Ovary (tissue), 9 donors: ENCODE results near the gene ZSCAN10. TPM values are rescaled to one million over a fixed set of nuclear protein-coding genes. Genes with fewer than 3 reads are reported as not detected.

Experiments used
- DNase-seq, 5 donors: peaks; one replicate each; pipeline ENCODE4 v3.0.0-alpha.2; 2019 to 2020
- H3K27ac ChIP-seq, 2 donors: fragments of 200-600 bp; one replicate each; pipeline versions ENCODE4 v1.5.1 to v1.8.0; 2019 to 2022
- H3K27me3 ChIP-seq: fragments of 200-600 bp; one replicate; pipeline ENCODE4 v1.8.0; 2022
- H3K36me3 ChIP-seq: fragments of 200-600 bp; sonication (generic); one replicate; pipeline ENCODE4 v1.5.1; 2019
- H3K4me1 ChIP-seq: one replicate; pipeline ENCODE4 v1.8.1; 2013; ENCODE audit warnings: mild to moderate bottlenecking, moderate library complexity; ENCODE audit not compliant: insufficient read depth
- H3K4me3 ChIP-seq: fragments of 200-600 bp; sonication (generic); one replicate; pipeline ENCODE4 v1.5.1; 2017
- H3K9me3 ChIP-seq, 2 donors: fragments of 200-600 bp in 1 of 2; sonication (generic) in 1 of 2; one replicate each; pipeline versions ENCODE4 v1.5.1 to v1.8.1; 2013 to 2019; ENCODE audit warnings: mild to moderate bottlenecking in 1 of 2, moderate library complexity in 1 of 2
- EP300 ChIP-seq: sonication (generic); formaldehyde crosslinking; IDR thresholded peaks from one replicate; pipeline ENCODE4 v1.6.1; 2017; ENCODE audit warnings: antibody characterized with exemption
- POLR2A ChIP-seq: fragments of 450-650 bp; IDR thresholded peaks from one replicate; pipeline ENCODE4 v1.6.1; 2017; ENCODE audit warnings: antibody characterized with exemption, mild to moderate bottlenecking, moderate library complexity
- WGBS, 3 donors: extraction: QIAGEN DNeasy Blood & Tissue Kit in 1 of 3; methylation state at CpG; one replicate each; pipeline versions ENCODE4 v1.1.5 to v1.1.7; 2013 to 2017; 5-methylcytosine and 5-hydroxymethylcytosine counted together
- intact Hi-C, 4 donors: fragments of 100-400 bp; cut with DNase I; formaldehyde crosslinking; loops; one replicate each; pipeline versions ENCODE4 v1.11.0 to v1.15.1; 2022 to 2023
- polyA plus RNA-seq, 2 donors: library from polyadenylated mRNA; stranded (reverse); fragments of 200-250 nt in 1 of 2; fragments of 350-450 nt in 1 of 2; fragmentation: Illumina TruSeq in 1 of 2; extraction: RNeasy Lipid Tissue Mini Kit (QIAGEN cat#74804) in 1 of 2; gene quantifications; one replicate each; pipeline ENCODE4 v1.2.3, GENCODE V29; 2013 to 2014
- total RNA-seq, 7 donors: library from RNA; depleted of rRNA in 2 of 7; stranded (reverse); fragments of >200 nt in 2 of 7; fragmentation: NEBNext Ultra II Directional in 3 of 7; extraction: Animal tissue kit (Norgen Biotek cat#: 25700) in 3 of 7; gene quantifications; one replicate each; pipeline versions ENCODE4 v1.1.0 to v1.2.4, GENCODE V29; 2016 to 2023
- TF ChIP-seq, protein P1 (sequence below), 3 donors: fragments of 450-650 bp in 2 of 3; fragments of 200-600 bp in 1 of 3; IDR thresholded peaks; one replicate each; pipeline versions ENCODE4 v1.5.1 to v1.8.0; 2016 to 2022; ENCODE audit warnings: antibody characterized with exemption in 3 of 3, mild to moderate bottlenecking in 1 of 3
- donor health status: DM: no; HTN: no; CAD: no; lungs with moderate emphysema.
- donor health status: DM: no; HTN: no; CAD: no.
- donor health status: Bipolar disorder and iron deficiency.
- donor health status: DM: yes; HTN: yes; CAD: no.
- donor health status: DM: no; HTN: no; CAD: no.
- donor health status: DM: yes; HTN: yes; CAD: no.

ZSCAN10 gene
- total and polyA plus RNA-seq, 9 donors = 0.06 to 0.69 (median 0.47) TPM; not detected in 6

GRCh38 chr16:3134338-3135125 lies 35.4 kb upstream of the ZSCAN10 start, which contains the start of gene ZNF213:
Gene ZNF213 (plus strand): TSS chr16:3135029. CDS start chr16:3137281, 2,252 bp downstream.
- TF ChIP-seq EP300 (no peak), POLR2A (peak; percentile 98)
- TF ChIP-seq, protein P1, sequence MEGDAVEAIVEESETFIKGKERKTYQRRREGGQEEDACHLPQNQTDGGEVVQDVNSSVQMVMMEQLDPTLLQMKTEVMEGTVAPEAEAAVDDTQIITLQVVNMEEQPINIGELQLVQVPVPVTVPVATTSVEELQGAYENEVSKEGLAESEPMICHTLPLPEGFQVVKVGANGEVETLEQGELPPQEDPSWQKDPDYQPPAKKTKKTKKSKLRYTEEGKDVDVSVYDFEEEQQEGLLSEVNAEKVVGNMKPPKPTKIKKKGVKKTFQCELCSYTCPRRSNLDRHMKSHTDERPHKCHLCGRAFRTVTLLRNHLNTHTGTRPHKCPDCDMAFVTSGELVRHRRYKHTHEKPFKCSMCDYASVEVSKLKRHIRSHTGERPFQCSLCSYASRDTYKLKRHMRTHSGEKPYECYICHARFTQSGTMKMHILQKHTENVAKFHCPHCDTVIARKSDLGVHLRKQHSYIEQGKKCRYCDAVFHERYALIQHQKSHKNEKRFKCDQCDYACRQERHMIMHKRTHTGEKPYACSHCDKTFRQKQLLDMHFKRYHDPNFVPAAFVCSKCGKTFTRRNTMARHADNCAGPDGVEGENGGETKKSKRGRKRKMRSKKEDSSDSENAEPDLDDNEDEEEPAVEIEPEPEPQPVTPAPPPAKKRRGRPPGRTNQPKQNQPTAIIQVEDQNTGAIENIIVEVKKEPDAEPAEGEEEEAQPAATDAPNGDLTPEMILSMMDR (IDR thresholded peaks at IDR 0.05) = no peak
- peak within 1 kb of the TSS; percentile 78 to 88 for H3K27ac ChIP-seq
- H3K4me3 ChIP-seq = peak within 1 kb of the TSS; percentile 92
- DNase-seq = peak; percentile 92 to 96 (median 94)
- H3K36me3 ChIP-seq = no peaks in the 10 kb centered on the region
- 0% methylated on average over 53 to 63 of the region's 63 CpGs for WGBS, 3 donors
- H3K27me3 ChIP-seq = no peaks in the 10 kb centered on the region
- peaks cover 2% of the 10 kb centered on the region for H3K4me1 ChIP-seq
- no peaks in the 10 kb centered on the region for H3K9me3 ChIP-seq
- intact Hi-C loops = no loop called here

GRCh38 chr16:3133844-3134243 lies 34.8 kb upstream of the ZSCAN10 start:
- no peaks in the 10 kb centered on the region for H3K27me3 ChIP-seq
- intact Hi-C loops = no loop called here
- H3K4me3 ChIP-seq = peak overlapping the region; percentile 92
- no peak for DNase-seq
- no peaks in the 10 kb centered on the region for H3K9me3 ChIP-seq
- WGBS, 3 donors = 5 to 11% (median 10%) methylated on average over 7 of the region's 7 CpGs
- TF ChIP-seq, protein P1 (IDR thresholded peaks at IDR 0.05) = no peak
- no peak for TF ChIP-seq POLR2A
- H3K36me3 ChIP-seq = no peaks in the 10 kb centered on the region
- peaks cover 5% of the 10 kb centered on the region for H3K4me1 ChIP-seq
- peak overlapping the region; percentile 78 to 88 for H3K27ac ChIP-seq

- TF ChIP-seq EP300 (no peak), POLR2A (no peak)
- TF ChIP-seq, protein P1 (IDR thresholded peaks at IDR 0.05) = peak in 1 of 3 donors; percentile 17
- no peaks in the 10 kb centered on the region for H3K9me3 ChIP-seq
- WGBS, 3 donors = 62 to 70% (median 64%) methylated on average over 12 of the region's 12 CpGs
- H3K4me3 ChIP-seq = no peak overlapping the region
- intact Hi-C loops = no loop called here
- no peak overlapping the region for H3K27ac ChIP-seq
- peaks cover 5% of the 10 kb centered on the region for H3K4me1 ChIP-seq
- no peaks in the 10 kb centered on the region for H3K27me3 ChIP-seq
- H3K36me3 ChIP-seq = no peaks in the 10 kb centered on the region
- DNase-seq = peak in 1 of 5 donors; percentile 36
Observed at GRCh38 chr16:3131755-3132377, 32.8 kb upstream of the ZSCAN10 start.

DNA sequence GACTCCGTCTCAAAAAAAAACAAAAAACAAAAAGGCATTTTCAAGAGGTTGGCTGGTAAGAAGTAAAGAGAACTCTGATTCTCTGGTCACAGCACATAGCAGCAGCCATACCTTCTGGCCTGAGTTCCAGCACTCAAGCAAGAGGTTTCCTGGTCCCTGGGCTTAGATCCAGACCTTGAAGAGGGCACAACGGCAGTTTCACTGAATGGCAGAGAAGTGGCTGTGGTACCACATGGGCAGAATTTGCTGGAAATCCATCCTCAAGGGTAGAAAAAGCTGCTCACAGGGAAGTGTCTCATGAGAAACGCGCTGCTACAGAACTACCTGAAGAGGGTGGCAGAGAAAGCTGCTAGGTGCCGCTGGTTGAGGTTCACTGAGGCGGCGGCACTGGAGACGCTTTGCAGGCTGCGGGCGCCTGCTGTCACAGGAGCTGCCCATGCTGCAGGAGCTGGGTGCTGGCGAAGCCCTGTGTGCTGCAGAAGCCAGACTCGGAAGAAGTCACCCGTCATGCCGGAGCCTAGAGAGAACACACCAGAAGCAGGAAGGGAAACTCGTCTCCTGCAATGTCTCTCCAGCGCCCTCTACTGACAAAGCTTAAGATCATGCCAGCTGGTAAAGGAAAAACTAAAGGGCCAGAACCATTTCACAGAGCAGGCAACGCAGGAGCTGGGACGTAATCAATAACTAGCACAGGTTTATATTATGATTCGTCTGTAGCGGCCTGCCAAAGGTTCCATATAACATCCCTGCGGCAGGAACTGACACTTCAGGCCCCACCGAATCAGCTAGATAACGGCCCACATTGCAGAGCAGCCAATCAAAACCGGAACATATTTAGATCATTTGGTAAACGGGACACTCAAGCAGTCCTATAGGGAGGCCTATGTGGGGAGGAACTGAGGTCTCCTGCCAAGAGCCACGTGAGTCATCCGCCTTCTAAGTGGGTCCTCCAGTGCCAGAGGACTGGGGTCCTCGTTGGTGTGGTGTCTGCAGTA lies 30.3 kb upstream of the ZSCAN10 start:
- H3K9me3 ChIP-seq = no peaks in the 10 kb centered on the region
- DNase-seq = peak; percentile 67 to 71 (median 69)
- WGBS, 3 donors = 9 to 15% (median 13%) methylated on average over 28 of the region's 28 CpGs
- H3K4me3 ChIP-seq = peak overlapping the region; percentile 36
- H3K27ac ChIP-seq = peak overlapping the region in 1 of 2 donors; percentile 17
- no peaks in the 10 kb centered on the region for H3K27me3 ChIP-seq
- H3K36me3 ChIP-seq = no peaks in the 10 kb centered on the region
- peaks cover 5% of the 10 kb centered on the region for H3K4me1 ChIP-seq
- no peak for TF ChIP-seq POLR2A
- TF ChIP-seq, protein P1 (IDR thresholded peaks at IDR 0.05) = peak; percentile 72 to 85 (median 72)
- intact Hi-C loops = no loop called here
